GM23338 (cell line): Measurements from ENCODE around the gene CT45A8. TPM values are rescaled to one million over a fixed set of nuclear protein-coding genes. Genes with fewer than 3 reads are reported as not detected.
"Not testable (repeated sequence)": the region's sequence is repeated elsewhere in the genome, so short reads cannot be mapped to it uniquely, and the experiment has no call there.

Experiments
- ATAC-seq: fragments of 200-7000 bp; cut with Tn5 transposase; 3 replicates; pipeline ENCODE4 v1.9.1; 2020
- DNase-seq: peaks from one replicate; pipeline ENCODE4 v3.0.0-alpha.2; 2015; ENCODE audit warnings: low spot score
- H2AFZ ChIP-seq: fragments of 200-600 bp; sonication (generic); 2 replicates; pipeline ENCODE4 v1.8.0; 2016; ENCODE audit warnings: antibody characterized with exemption, mild to moderate bottlenecking, moderate library complexity
- H3F3A ChIP-seq: fragments of 200-600 bp; sonication (generic); replicated peaks from 2 replicates; pipeline ENCODE4 v1.8.0; 2017; ENCODE audit warnings: antibody characterized with exemption, mixed run types, low read depth
- H3K27ac ChIP-seq: fragments of 200-600 bp; sonication (generic); 2 replicates; pipeline ENCODE4 v1.6.1; 2016; ENCODE audit warnings: low read depth
- H3K27me3 ChIP-seq: fragments of 200-600 bp; sonication (generic); 2 replicates; pipeline ENCODE4 v1.8.0; 2016; ENCODE audit warnings: mild to moderate bottlenecking, mixed run types, moderate library complexity; ENCODE audit not compliant: insufficient read depth
- H3K36me3 ChIP-seq: fragments of 200-600 bp; sonication (generic); 2 replicates; pipeline ENCODE4 v1.8.0; 2016; ENCODE audit warnings: mild to moderate bottlenecking; ENCODE audit not compliant: insufficient read depth
- H3K4me1 ChIP-seq: fragments of 200-600 bp; sonication (generic); 2 replicates; pipeline ENCODE4 v1.8.0; 2016; ENCODE audit warnings: mild to moderate bottlenecking, moderate library complexity; ENCODE audit not compliant: insufficient read depth
- H3K4me2 ChIP-seq: fragments of 200-600 bp; sonication (generic); 2 replicates; pipeline ENCODE4 v1.7.1; 2017; ENCODE audit warnings: mixed run types
- H3K4me3 ChIP-seq: fragments of 200-600 bp; sonication (generic); 2 replicates; pipeline ENCODE4 v1.6.1; 2016; ENCODE audit warnings: mixed run types
- H3K79me2 ChIP-seq: fragments of 200-600 bp; sonication (generic); replicated peaks from 2 replicates; pipeline ENCODE4 v1.8.0; 2017; ENCODE audit warnings: mild to moderate bottlenecking; ENCODE audit not compliant: insufficient read depth
- H3K9me2 ChIP-seq: fragments of 200-600 bp; sonication (generic); 2 replicates; pipeline ENCODE4 v1.8.0; 2017; ENCODE audit not compliant: insufficient read depth
- H4K20me1 ChIP-seq: fragments of 200-600 bp; sonication (generic); replicated peaks from 2 replicates; pipeline ENCODE4 v1.8.0; 2017; ENCODE audit warnings: mild to moderate bottlenecking; ENCODE audit not compliant: insufficient read depth
- H3K27ac Mint-ChIP-seq: 2 replicates; pipeline ENCODE4 v1.8.0; 2020; ENCODE audit warnings: inconsistent platforms, mild to moderate bottlenecking, moderate library complexity, mixed read lengths
- H3K27me3 Mint-ChIP-seq: 3 replicates; pipeline ENCODE4 v1.8.0; 2022; ENCODE audit warnings: low read depth, mild to moderate bottlenecking, moderate library complexity, mixed read lengths, inconsistent platforms; ENCODE audit not compliant: insufficient read depth, poor library complexity
- H3K36me3 Mint-ChIP-seq: 3 replicates; pipeline ENCODE4 v1.8.0; 2021; ENCODE audit warnings: low read depth, mild to moderate bottlenecking, inconsistent platforms, moderate library complexity, mixed read lengths
- H3K4me1 Mint-ChIP-seq: 3 replicates; pipeline ENCODE4 v1.8.0; 2020; ENCODE audit warnings: mild to moderate bottlenecking, inconsistent platforms, mixed read lengths
- H3K4me3 Mint-ChIP-seq: 3 replicates; pipeline ENCODE4 v1.8.0; 2021; ENCODE audit warnings: moderate library complexity, mild to moderate bottlenecking, inconsistent platforms, mixed read lengths
- H3K9me3 Mint-ChIP-seq: 3 replicates; pipeline ENCODE4 v1.8.0; 2020; ENCODE audit warnings: moderate library complexity, mild to moderate bottlenecking, inconsistent platforms, mixed read lengths
- polyA plus RNA-seq: library from polyadenylated mRNA; unstranded; fragments of >200 nt; fragmentation: Nextera tagmentation; extraction: Ambion mirVana; gene quantifications from 2 replicates; pipeline ENCODE4 v1.2.1, GENCODE V29; 2016
- total RNA-seq: library from RNA; depleted of rRNA; stranded (reverse); fragments of >200 nt; shearing (Covaris generic); gene quantifications from 2 replicates; pipeline ENCODE4 v1.2.3, GENCODE V29; 2014; rRNA removed

Gene CT45A8
- total and polyA plus RNA-seq, 2 experiments from 2014 or later = not detected

DNA sequence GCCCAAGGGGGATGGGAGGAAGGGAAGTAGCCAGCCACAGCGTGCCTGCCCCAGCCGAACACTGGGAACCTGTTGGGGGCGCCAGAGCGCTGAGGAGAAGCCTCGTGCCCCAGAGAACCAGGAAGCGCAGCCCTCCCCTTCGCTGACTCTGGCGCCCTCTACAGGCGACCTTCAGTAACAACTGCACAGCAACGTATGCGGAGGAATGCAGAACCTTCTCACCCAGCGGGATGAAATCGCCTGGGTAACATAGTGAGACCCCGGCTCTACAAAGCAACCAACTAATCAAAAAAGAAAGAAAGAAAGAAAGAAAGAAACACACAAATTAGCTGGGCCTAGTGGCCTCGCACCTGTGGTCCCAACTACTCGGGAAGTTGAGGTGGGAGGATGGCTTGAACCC, 51.7 kb downstream of the CT45A8 start, which contains the start of gene CT45A6:
TSS of gene CT45A6 (minus strand) at position 101 of the 400 bp plus-strand sequence. CDS start 3,794 bp downstream, outside the sequence.
- not testable (repeated sequence) for H2AFZ ChIP-seq, H3K4me1 Mint-ChIP-seq, H3K27me3 Mint-ChIP-seq, ATAC-seq, H3K4me3 ChIP-seq, H3K4me2 ChIP-seq, H3K27ac ChIP-seq, H3K9me3 Mint-ChIP-seq, DNase-seq, H3F3A ChIP-seq, H3K9me2 ChIP-seq, H3K27me3 ChIP-seq, H3K79me2 ChIP-seq, H3K4me1 ChIP-seq, H3K4me3 Mint-ChIP-seq, H3K36me3 Mint-ChIP-seq, H3K27ac Mint-ChIP-seq, H4K20me1 ChIP-seq, H3K36me3 ChIP-seq

Other genes starting within 250 kb of the CT45A8 start
- gene CT45A1, start 140.9 kb downstream of the CT45A8 start, total RNA-seq = not detected in 2 replicates
- not detected in 2 replicates for gene CT45A1, start 140.9 kb downstream of the CT45A8 start, polyA plus RNA-seq
- gene CT45A3, start 86.3 kb downstream of the CT45A8 start, total RNA-seq = not detected in 2 replicates
- gene CT45A3, start 86.3 kb downstream of the CT45A8 start, polyA plus RNA-seq = not detected in 2 replicates
- gene CT45A5, start 69.0 kb downstream of the CT45A8 start, total RNA-seq = not detected in 2 replicates
- not detected in 2 replicates for gene CT45A5, start 69.0 kb downstream of the CT45A8 start, polyA plus RNA-seq
- not detected in 2 replicates for gene CT45A6, start 51.8 kb downstream of the CT45A8 start, total RNA-seq
- not detected in 2 replicates for gene CT45A6, start 51.8 kb downstream of the CT45A8 start, polyA plus RNA-seq
- not detected in 2 replicates for gene CT45A2, start 34.5 kb downstream of the CT45A8 start, total RNA-seq
- not detected in 2 replicates for gene CT45A2, start 34.5 kb downstream of the CT45A8 start, polyA plus RNA-seq
- not detected in 2 replicates for gene CT45A7, start 17.3 kb downstream of the CT45A8 start, total RNA-seq
- gene CT45A7, start 17.3 kb downstream of the CT45A8 start, polyA plus RNA-seq = not detected in 2 replicates
- not detected in 2 replicates for gene CT45A9, start 17.3 kb upstream of the CT45A8 start, total RNA-seq
- not detected in 2 replicates for gene CT45A9, start 17.3 kb upstream of the CT45A8 start, polyA plus RNA-seq
- gene CT45A10, start 38.9 kb upstream of the CT45A8 start, total RNA-seq = not detected in 2 replicates
- gene CT45A10, start 38.9 kb upstream of the CT45A8 start, polyA plus RNA-seq = not detected in 2 replicates
- gene SAGE1, start 39.2 kb upstream of the CT45A8 start, total RNA-seq = 0.19 TPM in 1 of 2 replicates, not detected in the other
- not detected in 2 replicates for gene SAGE1, start 39.2 kb upstream of the CT45A8 start, polyA plus RNA-seq
- 25.4 and 30.1 TPM in 2 replicates for gene MMGT1, start 119.5 kb upstream of the CT45A8 start, total RNA-seq
- gene MMGT1, start 119.5 kb upstream of the CT45A8 start, polyA plus RNA-seq = 6.2 and 6.9 TPM in 2 replicates
- 17.1 and 18.9 TPM in 2 replicates for gene SLC9A6, start 130.9 kb upstream of the CT45A8 start, total RNA-seq
- 7.2 and 7.4 TPM in 2 replicates for gene SLC9A6, start 130.9 kb upstream of the CT45A8 start, polyA plus RNA-seq